B cell (primary cell): ENCODE results near the gene GLRA1. TPM values are rescaled to one million over a fixed set of nuclear protein-coding genes. Genes with fewer than 3 reads are reported as not detected.

Source experiments
- ATAC-seq: fragments of 200-7000 bp; cut with Tn5 transposase; one replicate; pipeline ENCODE4 v1.10.0; 2021; ENCODE audit warnings: low read depth, mild to moderate bottlenecking, moderate number of reproducible peaks, moderate library complexity
- CTCF ChIA-PET: fragments of 350-600 bp; sonication (Branson Sonifier 250); formaldehyde crosslinking; loops from one replicate; lab custom pipeline; 2021; ENCODE audit warnings: antibody characterized with exemption, inconsistent platforms; lab: Charles Lee
- POLR2A ChIA-PET: fragments of 350-600 bp; sonication (Branson Sonifier 250); formaldehyde crosslinking; loops from one replicate; lab custom pipeline; 2021; ENCODE audit warnings: antibody characterized with exemption; lab: Charles Lee
- DNase-seq: peaks from one replicate; pipeline ENCODE4 v3.0.0; 2013
- H2AFZ ChIP-seq: 2 replicates; pipeline ENCODE4 v1.6.1; 2012; ENCODE audit warnings: mild to moderate bottlenecking, low read depth, low read length; ENCODE audit not compliant: insufficient read depth, poor library complexity, severe bottlenecking
- H3K27ac ChIP-seq, 2 donors: 1 replicate in 1 of 2; 2 replicates in 1 of 2; pipeline ENCODE4 v1.5.1; 2012 to 2013; ENCODE audit warnings: low read length in 2 of 2, mild to moderate bottlenecking in 2 of 2, moderate library complexity in 1 of 2
- H3K27me3 ChIP-seq, 4 experiments: fragments of 200-600 bp in 1 of 4; sonication (generic) in 1 of 4; replicated peaks in 1 of 4; 1 replicate in 2 of 4; 2 replicates in 2 of 4; pipeline versions ENCODE4 v1.6.1 to v1.7.0; 2013 to 2016; ENCODE audit warnings: low read length in 3 of 4, mild to moderate bottlenecking in 2 of 4, mixed read lengths in 1 of 4, moderate library complexity in 1 of 4; ENCODE audit not compliant: insufficient read depth in 4 of 4, control insufficient read depth in 3 of 4; ENCODE audit errors: control extremely low read depth in 1 of 4
- H3K36me3 ChIP-seq, 2 experiments: replicated peaks in 1 of 2; 1 replicate in 1 of 2; 2 replicates in 1 of 2; pipeline versions ENCODE4 v1.6.1 to v1.7.1; 2013; ENCODE audit warnings: low read length in 1 of 2; ENCODE audit not compliant: insufficient read depth in 2 of 2, control insufficient read depth in 1 of 2; ENCODE audit errors: control extremely low read depth in 1 of 2, extremely low read depth in 1 of 2
- H3K4me1 ChIP-seq, 2 donors: fragments of 200-600 bp in 1 of 2; sonication (generic) in 1 of 2; 1 replicate in 1 of 2; 2 replicates in 1 of 2; pipeline versions ENCODE4 v1.5.1 to v1.6.1; 2013 to 2017; ENCODE audit warnings: low read length in 2 of 2; ENCODE audit not compliant: control insufficient read depth in 2 of 2, insufficient read depth in 2 of 2
- H3K4me2 ChIP-seq: replicated peaks from 2 replicates; pipeline ENCODE3; 2012; ENCODE audit warnings: mild to moderate bottlenecking, low read depth, low read length; ENCODE audit not compliant: poor library complexity, severe bottlenecking
- H3K4me3 ChIP-seq, 5 experiments: fragments of 200-600 bp in 1 of 5; sonication (generic) in 1 of 5; 1 replicate in 3 of 5; 2 replicates in 2 of 5; pipeline versions ENCODE4 v1.5.1 to v1.7.0; 2011 to 2016; ENCODE audit warnings: low read length in 4 of 5, mild to moderate bottlenecking in 4 of 5, low read depth in 2 of 5, control low read depth in 1 of 5, moderate library complexity in 1 of 5; ENCODE audit not compliant: insufficient read depth in 1 of 5; ENCODE audit errors: control extremely low read depth in 1 of 5, extremely low read depth in 1 of 5
- H3K79me2 ChIP-seq: fragments of 200-600 bp; sonication (generic); one replicate; pipeline ENCODE4 v1.6.0; 2016; ENCODE audit warnings: low read length; ENCODE audit not compliant: control insufficient read depth, insufficient read depth
- H3K9ac ChIP-seq: fragments of 200-600 bp; sonication (generic); 2 replicates; pipeline ENCODE4 v1.6.1; 2017; ENCODE audit warnings: mild to moderate bottlenecking, low read length, moderate library complexity
- H3K9me3 ChIP-seq, 3 donors: one replicate each; pipeline versions ENCODE4 v1.6.1 to v1.7.1; 2013; ENCODE audit warnings: low read length in 2 of 3; ENCODE audit not compliant: control insufficient read depth in 2 of 3, insufficient read depth in 1 of 3; ENCODE audit errors: control extremely low read depth in 1 of 3
- H4K20me1 ChIP-seq: 2 replicates; pipeline ENCODE4 v1.6.0; 2012; ENCODE audit warnings: mild to moderate bottlenecking, low read length; ENCODE audit not compliant: insufficient read depth, control insufficient read depth, poor library complexity, severe bottlenecking
- H3K27ac Mint-ChIP-seq: one replicate; pipeline ENCODE4 v1.8.0; 2021; ENCODE audit warnings: mixed read lengths
- H3K27me3 Mint-ChIP-seq: one replicate; pipeline ENCODE4 v1.8.0; 2021; ENCODE audit warnings: mixed read lengths
- H3K4me1 Mint-ChIP-seq: one replicate; pipeline ENCODE4 v1.8.0; 2021; ENCODE audit warnings: mixed read lengths
- H3K4me3 Mint-ChIP-seq: one replicate; pipeline ENCODE4 v1.8.0; 2021; ENCODE audit warnings: mixed read lengths
- H3K9me3 Mint-ChIP-seq: one replicate; pipeline ENCODE4 v1.8.0; 2022; ENCODE audit warnings: mixed read lengths; ENCODE audit not compliant: insufficient read depth
- CTCF ChIP-seq: fragments of 200-600 bp; IDR thresholded peaks from one replicate; pipeline ENCODE4 v1.8.0; 2022; ENCODE audit warnings: antibody characterized with exemption, mild to moderate bottlenecking
- EZH2 ChIP-seq: IDR thresholded peaks from 2 replicates; pipeline ENCODE4 v1.6.1; 2012; ENCODE audit warnings: borderline replicate concordance, low read depth, mild to moderate bottlenecking, moderate library complexity, low read length; ENCODE audit not compliant: insufficient read depth, poor library complexity, severe bottlenecking
- WGBS: methylation state at CpG from one replicate; pipeline ENCODE4 v1.1.5; 2013; ENCODE audit warnings: missing lambda C conversion rate; ENCODE audit not compliant: insufficient coverage; 5-methylcytosine and 5-hydroxymethylcytosine counted together
- intact Hi-C: fragments of 100-400 bp; cut with micrococcal nuclease; formaldehyde crosslinking; loops from one replicate; pipeline ENCODE4 v1.10.0; 2022
- polyA plus RNA-seq: library from polyadenylated mRNA; depleted of rRNA; stranded (reverse); fragments of >200 nt; gene quantifications from 2 replicates; pipeline ENCODE4 v1.2.3, GENCODE V29; 2012
- total RNA-seq, 2 donors: library from RNA; stranded (reverse); fragments of 120-200 nt in 1 of 2; gene quantifications; 1 replicate in 1 of 2; 2 replicates in 1 of 2; pipeline versions ENCODE4 v1.2.3 to v1.2.4, GENCODE V29; 2013 to 2022

Gene GLRA1
- total and polyA plus RNA-seq, 2 donors (not counting 1 experiment from before 2014, with no cell fraction given), result not detected

- ATAC-seq, result no peak
- H3K9me3 Mint-ChIP-seq, result no peaks in the 10 kb centered on the region
- intact Hi-C loops, result no loop called here
- Histone ChIP-seq H3K4me3 (no peak overlapping the region), H3K36me3 (peaks cover 0 to 13% of the 10 kb centered on the region in 2 experiments), H4K20me1 (peaks cover 88% of the 10 kb centered on the region), H2AFZ (no peak overlapping the region), H3K4me1 (peaks cover 28 to 45% of the 10 kb centered on the region in 2 donors), H3K27me3 (no peaks in the 10 kb centered on the region), H3K9me3 (no peaks in the 10 kb centered on the region), H3K79me2 (peaks cover 100% of the 10 kb centered on the region), H3K4me2 (peak overlapping the region; percentile 34), H3K9ac (no peak overlapping the region), H3K27ac (peak overlapping the region in 1 of 2 donors; percentile 13)
- POLR2A ChIA-PET, result no interaction called here
- H3K4me1 Mint-ChIP-seq, result peaks cover 75% of the 10 kb centered on the region
- CTCF ChIA-PET, result interaction anchor here (0.7 kb wide), 1 partner anchor 27 kb away, joined by 3 read pairs; no protein-coding TSS in a partner anchor
- TF ChIP-seq CTCF (no peak), EZH2 (no peak)
- H3K27me3 Mint-ChIP-seq, result no peaks in the 10 kb centered on the region
- no peak overlapping the region for H3K27ac Mint-ChIP-seq
- WGBS, result no CpG with 5 or more reads among the region's 1 CpG
- no peak overlapping the region for H3K4me3 Mint-ChIP-seq
- no peak for DNase-seq
Observed at GRCh38 chr5:151781201-151781600, 143.4 kb downstream of the GLRA1 start.

GRCh38 chr5:151780348-151780747, 144.3 kb downstream of the GLRA1 start:
- DNase-seq (no peak), ATAC-seq (no peak)
- H3K4me2 ChIP-seq, result no peak overlapping the region
- peaks cover 88% of the 10 kb centered on the region for H4K20me1 ChIP-seq
- peaks cover 0 to 13% of the 10 kb centered on the region in 2 experiments for H3K36me3 ChIP-seq
- Mint-ChIP-seq H3K27me3 (no peaks in the 10 kb centered on the region), H3K27ac (peak overlapping the region; percentile 47), H3K4me3 (peak overlapping the region; percentile 46), H3K4me1 (peaks cover 80% of the 10 kb centered on the region), H3K9me3 (no peaks in the 10 kb centered on the region)
- H3K4me1 ChIP-seq, result peaks cover 30 to 53% of the 10 kb centered on the region in 2 donors
- ChIA-PET CTCF (no interaction called here), POLR2A (no interaction called here)
- no peaks in the 10 kb centered on the region for H3K9me3 ChIP-seq
- no peak overlapping the region for H2AFZ ChIP-seq
- H3K9ac ChIP-seq, result no peak overlapping the region
- TF ChIP-seq CTCF (no peak), EZH2 (no peak)
- H3K27me3 ChIP-seq, result no peaks in the 10 kb centered on the region
- H3K27ac ChIP-seq, result no peak overlapping the region
- WGBS, result 92% methylated on average over 10 of the region's 11 CpGs
- intact Hi-C loops, result no loop called here
- H3K79me2 ChIP-seq, result peaks cover 100% of the 10 kb centered on the region
- no peak overlapping the region for H3K4me3 ChIP-seq
